Measurements from ENCODE around the gene SOX6.

The SOX6 gene

DNA sequence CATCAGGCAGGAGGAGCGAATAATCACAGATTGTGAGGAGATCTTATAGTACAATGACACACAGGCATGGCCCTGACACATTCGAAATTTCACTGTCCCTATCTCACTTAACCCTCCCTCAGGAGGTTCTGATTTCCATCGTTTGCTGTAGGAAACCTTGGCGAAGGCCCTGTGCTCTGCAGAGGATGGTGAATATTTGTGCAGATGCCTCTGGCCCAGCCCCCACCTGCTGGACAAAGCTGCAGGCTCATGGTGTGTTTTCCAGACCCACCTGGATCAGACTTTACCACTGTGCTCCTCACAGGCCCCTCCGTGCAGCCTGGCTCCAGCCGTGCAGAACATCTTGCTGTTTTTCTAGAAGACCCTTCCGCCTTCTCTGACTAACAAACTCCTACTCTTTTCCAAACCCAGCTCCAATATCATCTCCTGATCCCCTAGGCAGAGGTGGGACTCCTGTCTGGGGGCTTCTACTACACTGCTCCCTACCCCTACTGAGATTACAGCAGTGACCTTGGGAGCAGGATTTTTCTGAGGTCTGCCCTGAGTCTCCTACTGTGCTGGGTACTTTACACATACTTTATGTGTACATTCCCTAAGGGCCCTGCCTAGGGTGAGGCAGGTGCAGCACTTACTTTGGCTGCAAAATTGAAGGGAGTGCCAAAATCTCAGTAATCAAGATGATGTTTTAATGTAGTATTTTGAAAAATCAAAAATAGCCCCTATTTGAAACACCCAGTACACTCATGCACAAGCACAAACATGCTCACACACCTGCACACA is 412.7 kb downstream of the SOX6 start:
- Histone ChIP-seq H3K27ac (ENCODE audit: low read length) (no peak overlapping the region), H3K27me3 (ENCODE audit: control insufficient read depth in 1 of 2, insufficient read depth in 2 of 2, low read length in 2 of 2) (no peaks in the 10 kb centered on the region), H3K4me1 (ENCODE audit: control insufficient read depth, insufficient read depth, low read length) (peaks cover 5% of the 10 kb centered on the region), H3K36me3 (ENCODE audit: control insufficient read depth in 2 of 2, insufficient read depth in 2 of 2, low read length in 2 of 2) (no peaks in the 10 kb centered on the region), H3K9ac (ENCODE audit: low read length in 2 of 2) (no peak overlapping the region), H3K9me3 (ENCODE audit: control insufficient read depth in 2 of 2, low read length in 2 of 2) (peaks cover 0 to 4% of the 10 kb centered on the region in 2 donors), H3K4me3 (ENCODE audit: low read length in 2 of 2) (no peak overlapping the region)

DNA sequence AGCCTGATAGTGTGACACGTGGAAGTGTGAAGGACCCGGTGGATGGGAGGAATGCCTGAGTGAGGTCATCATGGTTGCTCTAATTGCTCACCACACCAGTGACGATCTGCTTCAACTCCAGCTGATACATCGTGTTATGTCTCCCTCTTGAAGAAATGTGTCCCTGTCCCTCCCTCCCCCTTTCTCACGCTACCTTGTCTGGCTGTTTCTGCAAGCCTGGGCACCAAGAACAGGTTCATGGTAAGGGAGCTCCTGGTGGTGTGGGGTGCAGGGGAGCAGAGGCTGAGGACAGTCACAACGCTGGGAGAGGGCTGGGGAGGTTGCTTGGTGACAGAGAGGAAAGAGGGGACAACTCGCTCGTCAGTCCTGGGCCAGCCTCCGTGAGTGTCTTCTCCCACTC is 413.4 kb downstream of the SOX6 start:
- Histone ChIP-seq H3K27ac (ENCODE audit: low read length) (no peak overlapping the region), H3K27me3 (ENCODE audit: control insufficient read depth in 1 of 2, insufficient read depth in 2 of 2, low read length in 2 of 2) (no peaks in the 10 kb centered on the region), H3K4me3 (ENCODE audit: low read length in 2 of 2) (no peak overlapping the region), H3K4me1 (ENCODE audit: control insufficient read depth, insufficient read depth, low read length) (peaks cover 8% of the 10 kb centered on the region), H3K9me3 (ENCODE audit: control insufficient read depth in 2 of 2, low read length in 2 of 2) (peaks cover 0 to 4% of the 10 kb centered on the region in 2 donors), H3K9ac (ENCODE audit: low read length in 2 of 2) (no peak overlapping the region), H3K36me3 (ENCODE audit: control insufficient read depth in 2 of 2, insufficient read depth in 2 of 2, low read length in 2 of 2) (no peaks in the 10 kb centered on the region)

DNA sequence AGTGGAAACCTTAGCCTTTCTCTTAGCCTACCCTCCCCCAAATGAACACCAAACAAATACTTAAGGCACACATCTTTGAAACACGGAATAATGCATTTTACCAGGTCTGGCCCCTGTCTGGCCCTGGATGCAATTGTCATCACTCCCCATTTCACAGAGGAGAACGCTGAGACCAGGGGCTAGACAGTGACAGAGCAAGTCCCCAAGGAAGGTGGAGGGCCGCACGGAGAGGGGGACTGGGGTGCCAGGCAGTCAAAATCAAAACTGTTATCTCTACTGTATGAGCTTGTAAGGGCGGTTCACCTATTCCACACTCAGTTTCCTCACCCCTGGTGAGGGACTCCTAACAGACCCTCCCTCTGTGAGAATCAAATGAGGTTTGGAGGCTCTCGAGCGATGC is 414.2 kb downstream of the SOX6 start:
- H3K9ac ChIP-seq (ENCODE audit: low read length in 2 of 2) = no peak overlapping the region
- no peak overlapping the region for H3K4me3 ChIP-seq (ENCODE audit: low read length in 2 of 2)
- peaks cover 0 to 4% of the 10 kb centered on the region in 2 donors for H3K9me3 ChIP-seq (ENCODE audit: control insufficient read depth in 2 of 2, low read length in 2 of 2)
- no peaks in the 10 kb centered on the region for H3K27me3 ChIP-seq (ENCODE audit: control insufficient read depth in 1 of 2, insufficient read depth in 2 of 2, low read length in 2 of 2)
- H3K27ac ChIP-seq (ENCODE audit: low read length) = no peak overlapping the region
- H3K36me3 ChIP-seq (ENCODE audit: control insufficient read depth in 2 of 2, insufficient read depth in 2 of 2, low read length in 2 of 2) = no peaks in the 10 kb centered on the region
- H3K4me1 ChIP-seq (ENCODE audit: control insufficient read depth, insufficient read depth, low read length) = peaks cover 12% of the 10 kb centered on the region

DNA sequence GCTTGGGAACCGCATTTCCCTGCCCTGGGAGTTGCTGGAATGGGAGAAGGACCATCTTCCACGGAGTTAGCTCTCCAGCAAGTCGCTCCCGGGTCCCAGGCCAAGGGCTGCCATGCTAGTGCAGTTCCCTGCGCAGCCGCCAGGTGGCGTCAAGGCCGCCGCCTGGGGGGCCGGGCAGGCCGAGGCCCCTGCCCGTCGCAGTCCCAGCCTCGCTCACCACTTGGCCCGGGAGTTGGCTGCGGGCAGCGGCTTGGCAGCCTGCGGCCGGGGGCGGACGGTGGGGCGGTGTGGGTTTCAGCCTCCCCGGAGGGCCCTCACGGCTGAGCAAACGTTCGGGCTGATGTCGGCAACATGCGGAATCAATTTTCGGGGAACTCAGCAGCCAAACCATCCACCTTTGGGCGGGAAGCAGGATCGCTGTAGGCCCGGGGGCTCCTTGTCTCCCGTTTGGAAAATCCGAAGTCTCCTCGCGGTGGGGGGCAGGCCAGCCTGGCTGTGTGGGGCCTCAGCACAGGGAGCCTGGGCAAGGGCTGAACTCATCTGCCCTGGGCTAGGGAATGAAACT is 415.1 kb downstream of the SOX6 start:
- no peak overlapping the region for H3K9ac ChIP-seq (ENCODE audit: low read length in 2 of 2)
- peaks cover 0 to under 1% of the 10 kb centered on the region in 2 donors for H3K9me3 ChIP-seq (ENCODE audit: control insufficient read depth in 2 of 2, low read length in 2 of 2)
- H3K36me3 ChIP-seq (ENCODE audit: control insufficient read depth in 2 of 2, insufficient read depth in 2 of 2, low read length in 2 of 2) = no peaks in the 10 kb centered on the region
- peaks cover 15% of the 10 kb centered on the region for H3K4me1 ChIP-seq (ENCODE audit: control insufficient read depth, insufficient read depth, low read length)
- H3K27me3 ChIP-seq (ENCODE audit: control insufficient read depth in 1 of 2, insufficient read depth in 2 of 2, low read length in 2 of 2) = no peaks in the 10 kb centered on the region
- no peak overlapping the region for H3K27ac ChIP-seq (ENCODE audit: low read length)
- H3K4me3 ChIP-seq (ENCODE audit: low read length in 2 of 2) = no peak overlapping the region

DNA sequence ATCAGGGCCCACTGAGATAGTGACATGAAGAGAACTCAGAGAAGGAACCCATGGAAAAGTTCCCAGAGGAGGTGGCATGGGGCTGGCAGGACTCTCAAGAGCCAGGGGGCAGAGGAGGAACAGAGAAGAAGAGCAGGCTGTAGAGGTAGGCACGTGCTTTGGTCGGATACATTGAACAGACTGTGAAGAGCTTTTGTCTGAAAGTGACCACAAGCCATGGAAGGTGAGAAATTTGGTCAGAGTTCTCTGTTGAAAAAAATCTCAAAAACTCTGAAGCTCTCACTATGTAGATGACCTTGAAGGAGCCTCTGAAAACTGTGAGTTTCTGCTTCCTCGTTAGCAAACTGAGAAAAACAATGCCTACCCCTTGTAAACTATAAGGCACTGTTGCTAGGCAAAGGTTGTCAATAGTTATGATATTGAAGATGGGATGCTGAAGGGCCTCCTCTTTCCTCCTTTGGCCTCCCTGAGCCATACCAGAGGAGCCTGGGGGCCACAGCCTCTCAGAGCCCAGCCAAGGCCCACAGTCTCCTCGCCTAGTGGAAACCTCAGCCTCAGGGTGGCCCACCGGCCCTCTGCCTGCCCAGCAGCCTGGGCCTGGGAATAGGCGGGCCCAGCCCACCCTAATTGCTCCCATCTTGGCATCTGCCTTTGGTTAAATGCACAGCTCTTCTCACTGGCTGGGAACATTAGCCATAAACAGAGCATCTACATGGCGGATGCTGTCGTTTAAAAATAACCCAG is 415.7 kb downstream of the SOX6 start:
- H3K4me1 ChIP-seq (ENCODE audit: control insufficient read depth, insufficient read depth, low read length) = peaks cover 15% of the 10 kb centered on the region
- no peak overlapping the region for H3K9ac ChIP-seq (ENCODE audit: low read length in 2 of 2)
- H3K36me3 ChIP-seq (ENCODE audit: control insufficient read depth in 2 of 2, insufficient read depth in 2 of 2, low read length in 2 of 2) = no peaks in the 10 kb centered on the region
- H3K9me3 ChIP-seq (ENCODE audit: control insufficient read depth in 2 of 2, low read length in 2 of 2) = no peaks in the 10 kb centered on the region
- no peaks in the 10 kb centered on the region for H3K27me3 ChIP-seq (ENCODE audit: control insufficient read depth in 1 of 2, insufficient read depth in 2 of 2, low read length in 2 of 2)
- H3K27ac ChIP-seq (ENCODE audit: low read length) = no peak overlapping the region
- no peak overlapping the region for H3K4me3 ChIP-seq (ENCODE audit: low read length in 2 of 2)

DNA sequence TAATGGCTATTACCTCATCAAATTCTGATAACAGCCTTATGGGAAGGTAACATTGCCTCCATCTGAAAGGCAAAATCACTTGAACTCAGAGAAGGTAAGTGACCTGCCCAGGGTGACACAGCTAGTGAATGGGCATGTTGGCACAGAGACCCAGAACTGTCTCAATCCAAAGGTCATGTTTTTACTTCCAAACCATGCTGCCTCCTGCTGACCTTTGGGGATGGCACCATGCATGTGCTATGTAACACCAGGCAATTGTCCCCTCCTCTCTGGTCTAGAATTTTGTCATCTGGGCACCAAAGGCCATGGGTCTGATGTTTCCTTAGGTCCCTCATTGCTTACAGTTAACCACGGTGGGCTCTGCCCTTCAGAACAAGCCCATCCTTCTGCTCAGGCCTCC is 417.4 kb downstream of the SOX6 start:
- Histone ChIP-seq H3K9me3 (ENCODE audit: control insufficient read depth in 2 of 2, low read length in 2 of 2) (no peaks in the 10 kb centered on the region), H3K4me3 (ENCODE audit: low read length in 2 of 2) (no peak overlapping the region), H3K4me1 (ENCODE audit: control insufficient read depth, insufficient read depth, low read length) (peaks cover 15% of the 10 kb centered on the region), H3K9ac (ENCODE audit: low read length in 2 of 2) (no peak overlapping the region), H3K27ac (ENCODE audit: low read length) (peak overlapping the region; percentile 69), H3K36me3 (ENCODE audit: control insufficient read depth in 2 of 2, insufficient read depth in 2 of 2, low read length in 2 of 2) (no peaks in the 10 kb centered on the region), H3K27me3 (ENCODE audit: control insufficient read depth in 1 of 2, insufficient read depth in 2 of 2, low read length in 2 of 2) (no peaks in the 10 kb centered on the region)

DNA sequence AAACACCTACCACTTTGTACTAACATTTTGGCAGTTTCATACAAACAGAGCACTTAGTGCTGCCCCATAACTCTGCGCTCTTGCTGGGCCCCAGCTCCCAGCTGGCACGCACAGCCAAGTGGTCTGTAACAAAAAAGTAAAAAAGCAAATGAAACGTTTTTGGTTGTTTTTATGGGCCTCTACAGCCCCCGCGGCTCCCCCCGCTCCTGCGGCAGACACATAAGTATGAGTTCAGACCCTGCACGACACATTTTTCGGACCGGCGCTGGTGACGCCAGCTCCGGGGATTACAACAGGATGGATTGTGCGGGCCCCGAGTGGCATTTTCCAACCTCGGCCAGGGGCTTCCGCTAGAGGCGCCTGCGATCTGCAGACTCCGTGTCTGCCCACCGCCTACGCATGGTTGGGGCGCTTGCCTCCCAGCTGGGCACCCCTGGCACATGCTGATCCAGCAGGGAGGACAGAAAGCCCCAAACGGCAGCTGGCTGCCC is 418.2 kb downstream of the SOX6 start:
- no peaks in the 10 kb centered on the region for H3K27me3 ChIP-seq (ENCODE audit: control insufficient read depth in 1 of 2, insufficient read depth in 2 of 2, low read length in 2 of 2)
- H3K4me3 ChIP-seq (ENCODE audit: low read length in 2 of 2) = peak overlapping the region; percentile 36 to 60
- H3K9ac ChIP-seq (ENCODE audit: low read length in 2 of 2) = peak overlapping the region in 1 of 2 donors; percentile 55
- no peaks in the 10 kb centered on the region for H3K36me3 ChIP-seq (ENCODE audit: control insufficient read depth in 2 of 2, insufficient read depth in 2 of 2, low read length in 2 of 2)
- H3K27ac ChIP-seq (ENCODE audit: low read length) = peak overlapping the region; percentile 69
- no peaks in the 10 kb centered on the region for H3K9me3 ChIP-seq (ENCODE audit: control insufficient read depth in 2 of 2, low read length in 2 of 2)
- H3K4me1 ChIP-seq (ENCODE audit: control insufficient read depth, insufficient read depth, low read length) = peaks cover 10% of the 10 kb centered on the region

DNA sequence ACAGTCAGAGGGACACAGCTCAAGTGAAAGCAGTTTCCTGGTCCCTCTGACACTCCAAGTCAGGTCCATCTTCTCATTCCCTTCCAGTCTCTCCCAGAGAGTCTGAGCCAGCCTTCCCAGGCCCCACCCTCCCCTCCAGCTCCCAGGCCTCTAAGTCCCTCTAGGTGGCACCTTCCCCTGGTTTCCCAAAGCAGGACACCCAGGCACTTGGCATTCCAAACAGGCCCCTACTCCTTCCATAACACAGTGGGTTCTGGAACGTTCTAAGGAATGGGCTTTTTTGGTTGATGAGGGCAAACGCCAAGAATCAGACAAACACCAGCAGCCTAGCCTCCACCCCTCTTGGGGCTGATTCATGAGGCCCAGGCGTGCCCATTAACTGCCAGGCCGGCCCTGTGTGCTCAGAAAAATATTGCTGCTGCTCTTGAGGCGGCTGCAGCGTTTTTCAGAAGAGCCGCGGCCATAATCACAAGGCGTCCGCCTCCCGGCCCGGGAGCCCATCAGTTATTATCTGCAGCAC is 418.7 kb downstream of the SOX6 start:
- peak overlapping the region; percentile 36 to 60 for H3K4me3 ChIP-seq (ENCODE audit: low read length in 2 of 2)

DNA sequence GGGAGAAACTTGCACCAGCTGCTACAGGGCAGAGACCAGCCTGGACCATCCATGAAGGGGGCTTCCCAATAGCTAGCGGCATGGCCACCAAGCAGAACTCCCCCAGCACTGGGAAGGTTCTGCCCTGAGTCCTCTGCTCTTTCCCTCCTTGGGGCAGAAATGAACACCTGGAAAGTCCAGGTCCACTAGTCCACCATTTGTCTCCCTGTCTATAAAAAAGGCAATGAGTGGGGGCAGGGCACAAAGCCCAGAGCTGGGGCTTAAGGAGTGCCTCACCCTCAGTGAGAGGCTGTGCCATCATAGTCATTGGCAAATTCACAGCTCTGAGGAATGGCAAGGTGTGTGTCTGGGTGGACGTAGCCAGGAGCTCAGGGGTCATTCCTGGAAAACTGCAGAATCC is 420.3 kb downstream of the SOX6 start:
- no peaks in the 10 kb centered on the region for H3K27me3 ChIP-seq (ENCODE audit: control insufficient read depth in 1 of 2, insufficient read depth in 2 of 2, low read length in 2 of 2)
- no peaks in the 10 kb centered on the region for H3K9me3 ChIP-seq (ENCODE audit: control insufficient read depth in 2 of 2, low read length in 2 of 2)
- H3K4me3 ChIP-seq (ENCODE audit: low read length in 2 of 2) = no peak overlapping the region
- no peak overlapping the region for H3K9ac ChIP-seq (ENCODE audit: low read length in 2 of 2)
- no peak overlapping the region for H3K27ac ChIP-seq (ENCODE audit: low read length)
- no peaks in the 10 kb centered on the region for H3K36me3 ChIP-seq (ENCODE audit: control insufficient read depth in 2 of 2, insufficient read depth in 2 of 2, low read length in 2 of 2)
- H3K4me1 ChIP-seq (ENCODE audit: control insufficient read depth, insufficient read depth, low read length) = peaks cover 10% of the 10 kb centered on the region

More for the DNA sequence above, 418.7 kb downstream of the SOX6 start:
- Histone ChIP-seq H3K27me3 (ENCODE audit: control insufficient read depth in 1 of 2, insufficient read depth in 2 of 2, low read length in 2 of 2) (no peaks in the 10 kb centered on the region), H3K36me3 (ENCODE audit: control insufficient read depth in 2 of 2, insufficient read depth in 2 of 2, low read length in 2 of 2) (no peaks in the 10 kb centered on the region), H3K4me1 (ENCODE audit: control insufficient read depth, insufficient read depth, low read length) (peaks cover 10% of the 10 kb centered on the region), H3K27ac (ENCODE audit: low read length) (peak overlapping the region; percentile 69), H3K9ac (ENCODE audit: low read length in 2 of 2) (no peak overlapping the region), H3K9me3 (ENCODE audit: control insufficient read depth in 2 of 2, low read length in 2 of 2) (no peaks in the 10 kb centered on the region)

DNA sequence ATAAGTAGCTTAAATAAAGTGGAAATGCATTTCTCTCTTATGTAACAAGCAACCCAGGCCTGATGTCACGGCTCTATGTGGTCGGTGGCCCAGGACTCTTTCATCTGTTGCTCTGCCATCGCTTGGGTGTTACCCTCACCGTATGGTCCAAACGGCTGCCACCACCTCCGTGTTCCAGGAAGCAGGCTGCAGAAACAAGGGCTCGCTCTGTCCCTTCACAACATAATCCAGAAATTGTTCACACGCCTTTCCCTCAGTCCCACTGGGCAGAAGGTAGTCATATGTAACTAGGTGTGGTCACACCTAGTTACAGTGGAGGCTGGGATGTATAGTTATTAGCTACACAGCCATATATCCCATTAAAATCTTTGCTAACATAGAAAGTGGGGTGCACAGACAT is 421.0 kb downstream of the SOX6 start:
- Histone ChIP-seq H3K9me3 (ENCODE audit: control insufficient read depth in 2 of 2, low read length in 2 of 2) (peaks cover 0 to 3% of the 10 kb centered on the region in 2 donors), H3K36me3 (ENCODE audit: control insufficient read depth in 2 of 2, insufficient read depth in 2 of 2, low read length in 2 of 2) (no peaks in the 10 kb centered on the region), H3K9ac (ENCODE audit: low read length in 2 of 2) (no peak overlapping the region), H3K4me3 (ENCODE audit: low read length in 2 of 2) (no peak overlapping the region), H3K27me3 (ENCODE audit: control insufficient read depth in 1 of 2, insufficient read depth in 2 of 2, low read length in 2 of 2) (no peaks in the 10 kb centered on the region), H3K27ac (ENCODE audit: low read length) (no peak overlapping the region), H3K4me1 (ENCODE audit: control insufficient read depth, insufficient read depth, low read length) (peaks cover 10% of the 10 kb centered on the region)
